Tibial nerve (tissue), 4 donors: ENCODE data around the gene TNNI3K. TPM values are rescaled to one million over a fixed set of nuclear protein-coding genes. Genes with fewer than 3 reads are reported as not detected.

ENCODE experiments used
- DNase-seq, 2 donors: peaks; one replicate each; pipeline ENCODE4 v3.0.0-alpha.2; 2019; ENCODE audit warnings: low spot score in 2 of 2
- H3K27ac ChIP-seq, 4 donors: fragments of 200-600 bp; sonication (generic) in 3 of 4; one replicate each; pipeline ENCODE4 v1.5.1; 2017 to 2019; ENCODE audit warnings: mild to moderate bottlenecking in 1 of 4
- H3K27me3 ChIP-seq, 2 donors: fragments of 200-600 bp; sonication (generic) in 1 of 2; one replicate each; pipeline versions ENCODE4 v1.5.1 to v1.6.0; 2017 to 2019
- H3K36me3 ChIP-seq, 3 donors: fragments of 200-600 bp; sonication (generic); one replicate each; pipeline ENCODE4 v1.5.1; 2018 to 2019
- H3K4me1 ChIP-seq, 4 donors: fragments of 200-600 bp; sonication (generic) in 3 of 4; one replicate each; pipeline ENCODE4 v1.5.1; 2017 to 2019
- H3K4me3 ChIP-seq, 4 donors: fragments of 200-600 bp; sonication (generic) in 3 of 4; one replicate each; pipeline ENCODE4 v1.5.1; 2017 to 2019; ENCODE audit warnings: mild to moderate bottlenecking in 1 of 4, moderate library complexity in 1 of 4
- H3K9me3 ChIP-seq, 4 donors: fragments of 200-600 bp; sonication (generic) in 3 of 4; one replicate each; pipeline ENCODE4 v1.5.1; 2017 to 2019
- CTCF ChIP-seq, 5 experiments: fragments of 200-600 bp in 3 of 5; fragments of 450-650 bp in 2 of 5; sonication (generic) in 3 of 5; IDR thresholded peaks; one replicate each; pipeline ENCODE4 v1.5.1; 2016 to 2019; ENCODE audit warnings: antibody characterized with exemption in 5 of 5, mild to moderate bottlenecking in 3 of 5, moderate library complexity in 2 of 5
- EP300 ChIP-seq, 2 donors: sonication (generic); formaldehyde crosslinking; IDR thresholded peaks; one replicate each; pipeline ENCODE4 v1.6.1; 2017; ENCODE audit warnings: antibody characterized with exemption in 2 of 2, mild to moderate bottlenecking in 1 of 2
- POLR2A ChIP-seq, 2 donors: fragments of 450-650 bp; IDR thresholded peaks; one replicate each; pipeline ENCODE4 v1.6.1; 2017; ENCODE audit warnings: antibody characterized with exemption in 2 of 2, mild to moderate bottlenecking in 2 of 2, moderate library complexity in 2 of 2
- WGBS, 2 donors: methylation state at CpG; one replicate each; pipeline ENCODE4 v1.1.5; 2018; 5-methylcytosine and 5-hydroxymethylcytosine counted together
- total RNA-seq, 4 donors: library from RNA; depleted of rRNA; stranded (reverse); fragments of >200 nt; gene quantifications; one replicate each; pipeline ENCODE4 v1.1.0, GENCODE V29; 2016

TNNI3K gene
- total RNA-seq, 4 donors from 2014 or later = 2.2 to 4.6 (median 4.0) TPM

GRCh38 chr1:74407902-74408301 is 172.7 kb downstream of the TNNI3K start:
- Histone ChIP-seq H3K4me1 (no peaks in the 10 kb centered on the region), H3K27me3 (no peaks in the 10 kb centered on the region), H3K27ac (no peak overlapping the region), H3K4me3 (no peak overlapping the region), H3K9me3 (no peaks in the 10 kb centered on the region), H3K36me3 (no peaks in the 10 kb centered on the region)
- TF ChIP-seq POLR2A (IDR thresholded peaks at IDR 0.05) = no peak
- no peak for TF ChIP-seq EP300 (IDR thresholded peaks at IDR 0.05)
- no peak for TF ChIP-seq CTCF (IDR thresholded peaks at IDR 0.05)
- DNase-seq = no peak
- 90 to 93% methylated on average over 3 of the region's 3 CpGs for WGBS, 2 donors

- WGBS, 2 donors = 53 to 66% methylated on average over 3 of the region's 3 CpGs
- no peak overlapping the region for H3K4me3 ChIP-seq
- no peak for DNase-seq
- H3K9me3 ChIP-seq = no peaks in the 10 kb centered on the region
- H3K4me1 ChIP-seq = no peaks in the 10 kb centered on the region
- no peak overlapping the region for H3K27ac ChIP-seq
- no peaks in the 10 kb centered on the region for H3K27me3 ChIP-seq
- TF ChIP-seq EP300 (IDR thresholded peaks at IDR 0.05) (no peak), CTCF (IDR thresholded peaks at IDR 0.05) (no peak), POLR2A (IDR thresholded peaks at IDR 0.05) (no peak)
- no peaks in the 10 kb centered on the region for H3K36me3 ChIP-seq
These were observed 177.1 kb downstream of the TNNI3K start for GRCh38 chr1:74412244-74412643.

- no peaks in the 10 kb centered on the region for H3K27me3 ChIP-seq
- no peak overlapping the region for H3K27ac ChIP-seq
- H3K36me3 ChIP-seq = no peaks in the 10 kb centered on the region
- WGBS, 2 donors = 80 to 85% methylated on average over 5 of the region's 5 CpGs
- no peak overlapping the region for H3K4me3 ChIP-seq
- TF ChIP-seq POLR2A (IDR thresholded peaks at IDR 0.05) (no peak), CTCF (IDR thresholded peaks at IDR 0.05) (no peak), EP300 (IDR thresholded peaks at IDR 0.05) (no peak)
- no peak for DNase-seq
- H3K9me3 ChIP-seq = no peaks in the 10 kb centered on the region
- H3K4me1 ChIP-seq = no peaks in the 10 kb centered on the region
These were observed 180.7 kb downstream of the TNNI3K start for GRCh38 chr1:74415935-74416334.

GRCh38 chr1:74419611-74420010 is 184.4 kb downstream of the TNNI3K start:
- H3K9me3 ChIP-seq = no peaks in the 10 kb centered on the region
- no peaks in the 10 kb centered on the region for H3K27me3 ChIP-seq
- TF ChIP-seq POLR2A (IDR thresholded peaks at IDR 0.05) = no peak
- no peak for TF ChIP-seq CTCF (IDR thresholded peaks at IDR 0.05)
- TF ChIP-seq EP300 (IDR thresholded peaks at IDR 0.05) = no peak
- H3K4me3 ChIP-seq = no peak overlapping the region
- H3K4me1 ChIP-seq = no peaks in the 10 kb centered on the region
- no peaks in the 10 kb centered on the region for H3K36me3 ChIP-seq
- no peak overlapping the region for H3K27ac ChIP-seq
- no peak for DNase-seq

- Histone ChIP-seq H3K27ac (no peak overlapping the region), H3K4me3 (no peak overlapping the region), H3K27me3 (no peaks in the 10 kb centered on the region), H3K36me3 (no peaks in the 10 kb centered on the region), H3K9me3 (no peaks in the 10 kb centered on the region), H3K4me1 (no peaks in the 10 kb centered on the region)
- DNase-seq = no peak
- 70 to 72% methylated on average over 2 of the region's 2 CpGs for WGBS, 2 donors
- TF ChIP-seq CTCF (IDR thresholded peaks at IDR 0.05) = no peak
- TF ChIP-seq POLR2A (IDR thresholded peaks at IDR 0.05) = no peak
- TF ChIP-seq EP300 (IDR thresholded peaks at IDR 0.05) = no peak
These were observed 185.3 kb downstream of the TNNI3K start for GRCh38 chr1:74420467-74420866.
